ENCODE measurements around the gene CTNNBIP1.

DNA sequence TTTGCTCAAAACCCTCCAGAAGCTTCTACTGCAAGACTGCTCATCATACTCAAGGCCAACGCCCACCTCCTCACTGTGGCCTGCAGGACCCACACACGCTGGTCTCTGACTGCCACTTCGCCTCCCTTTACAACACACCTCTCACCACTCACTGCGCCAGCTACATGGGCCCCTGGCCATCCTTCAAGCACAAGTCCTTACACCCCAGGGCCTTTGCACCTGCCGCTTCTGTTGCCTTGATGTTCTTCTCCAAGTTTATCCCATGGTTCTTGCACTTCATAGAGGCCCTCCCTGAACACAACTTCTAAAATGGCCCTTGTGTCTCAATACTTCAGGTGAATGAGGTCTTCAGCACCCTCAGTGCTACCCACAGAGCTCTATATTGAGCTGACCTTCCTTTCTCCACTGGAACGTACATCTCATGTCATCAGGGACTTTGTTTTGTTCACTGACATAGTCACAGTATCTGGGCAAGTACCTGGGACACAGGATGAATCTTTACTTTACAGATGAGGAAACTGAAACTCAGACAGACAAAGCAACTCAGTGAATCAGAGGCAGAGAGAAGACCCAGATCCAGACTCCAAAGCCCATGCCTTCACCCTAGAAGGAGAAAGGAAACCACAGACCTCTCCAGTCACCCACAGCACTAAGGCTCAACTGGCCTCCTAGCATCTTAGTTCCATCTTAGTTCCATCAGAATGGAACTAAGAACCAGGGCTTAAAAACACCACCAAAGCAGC is 51.6 kb downstream of the CTNNBIP1 start:
- TF ChIP-seq, protein P1, sequence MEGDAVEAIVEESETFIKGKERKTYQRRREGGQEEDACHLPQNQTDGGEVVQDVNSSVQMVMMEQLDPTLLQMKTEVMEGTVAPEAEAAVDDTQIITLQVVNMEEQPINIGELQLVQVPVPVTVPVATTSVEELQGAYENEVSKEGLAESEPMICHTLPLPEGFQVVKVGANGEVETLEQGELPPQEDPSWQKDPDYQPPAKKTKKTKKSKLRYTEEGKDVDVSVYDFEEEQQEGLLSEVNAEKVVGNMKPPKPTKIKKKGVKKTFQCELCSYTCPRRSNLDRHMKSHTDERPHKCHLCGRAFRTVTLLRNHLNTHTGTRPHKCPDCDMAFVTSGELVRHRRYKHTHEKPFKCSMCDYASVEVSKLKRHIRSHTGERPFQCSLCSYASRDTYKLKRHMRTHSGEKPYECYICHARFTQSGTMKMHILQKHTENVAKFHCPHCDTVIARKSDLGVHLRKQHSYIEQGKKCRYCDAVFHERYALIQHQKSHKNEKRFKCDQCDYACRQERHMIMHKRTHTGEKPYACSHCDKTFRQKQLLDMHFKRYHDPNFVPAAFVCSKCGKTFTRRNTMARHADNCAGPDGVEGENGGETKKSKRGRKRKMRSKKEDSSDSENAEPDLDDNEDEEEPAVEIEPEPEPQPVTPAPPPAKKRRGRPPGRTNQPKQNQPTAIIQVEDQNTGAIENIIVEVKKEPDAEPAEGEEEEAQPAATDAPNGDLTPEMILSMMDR (IDR thresholded peaks at IDR 0.05; ENCODE audit: extremely low read depth in 1 of 2, insufficient read depth in 1 of 2, low read depth in 1 of 2, low read length in 2 of 2): no peak
- TF ChIP-seq POLR2AphosphoS5 (IDR thresholded peaks at IDR 0.05; ENCODE audit: insufficient read depth, low read depth, low read length): no peak
